SK-N-SH treated with all-trans-retinoic acid at 6 μM for 48 hours (cell line): ENCODE results near the gene ABLIM1.

Source experiments
- ATAC-seq: fragments of 200-7000 bp; cut with Tn5 transposase; 3 replicates; pipeline ENCODE4 v1.9.1; 2020; ENCODE audit warnings: mild to moderate bottlenecking, moderate library complexity
- ARNTL ChIP-seq: fragments of 450-650 bp; formaldehyde crosslinking; IDR thresholded peaks from 2 replicates; pipeline ENCODE4 v1.5.0; 2020; ENCODE audit warnings: low read depth, mild to moderate bottlenecking, moderate library complexity, borderline replicate concordance
- CSDC2 ChIP-seq: fragments of 250-450 bp; sonication (Bioruptor Pico); IDR thresholded peaks from 2 replicates; pipeline ENCODE4 v1.5.0; 2020; ENCODE audit warnings: mild to moderate bottlenecking, moderate library complexity
- GLIS3 ChIP-seq: fragments of 250-450 bp; sonication (Bioruptor Pico); IDR thresholded peaks from 2 replicates; pipeline ENCODE4 v1.5.0; 2020; ENCODE audit warnings: mild to moderate bottlenecking, moderate library complexity
- ISL1 ChIP-seq: fragments of 250-450 bp; sonication (Bioruptor Pico); IDR thresholded peaks from 2 replicates; pipeline ENCODE4 v2.1.2; 2022; ENCODE audit warnings: mild to moderate bottlenecking, moderate library complexity
- OSR1 ChIP-seq: fragments of 250-450 bp; sonication (Bioruptor Pico); IDR thresholded peaks from 2 replicates; pipeline ENCODE4 v1.8.0; 2022; ENCODE audit warnings: moderate library complexity, mild to moderate bottlenecking, inconsistent platforms
- PPARA ChIP-seq: fragments of 250-450 bp; sonication (Bioruptor Pico); IDR thresholded peaks from 2 replicates; pipeline ENCODE4 v1.5.0; 2020; ENCODE audit warnings: mild to moderate bottlenecking, borderline replicate concordance
- RARB ChIP-seq: fragments of 250-450 bp; sonication (Bioruptor Pico); IDR thresholded peaks from 2 replicates; pipeline ENCODE4 v1.8.0; 2021; ENCODE audit warnings: mild to moderate bottlenecking, moderate library complexity
- SNAI2 ChIP-seq: fragments of 250-450 bp; sonication (Bioruptor Pico); IDR thresholded peaks from 2 replicates; pipeline ENCODE4 v1.5.0; 2020; ENCODE audit warnings: mild to moderate bottlenecking, moderate library complexity
- TCF4 ChIP-seq: fragments of 250-450 bp; sonication (Bioruptor Pico); IDR thresholded peaks from 2 replicates; pipeline ENCODE4 v1.8.0; 2021; ENCODE audit warnings: mild to moderate bottlenecking, moderate library complexity, borderline replicate concordance
- TOX ChIP-seq: fragments of 250-450 bp; sonication (Bioruptor Pico); IDR thresholded peaks from 2 replicates; pipeline ENCODE4 v1.8.0; 2021; ENCODE audit warnings: mild to moderate bottlenecking, moderate library complexity, borderline replicate concordance
- ZFP3 ChIP-seq: fragments of 250-450 bp; sonication (Bioruptor Pico); IDR thresholded peaks from 2 replicates; pipeline ENCODE4 v1.5.0; 2020; ENCODE audit warnings: mild to moderate bottlenecking, moderate library complexity
- ZFP30 ChIP-seq: fragments of 450-650 bp; formaldehyde crosslinking; IDR thresholded peaks from 2 replicates; pipeline ENCODE4 v1.5.0; 2022; ENCODE audit warnings: mild to moderate bottlenecking, moderate library complexity
- ZNF565 ChIP-seq: fragments of 450-650 bp; formaldehyde crosslinking; conservative IDR thresholded peaks from 2 replicates; pipeline ENCODE4 v1.5.0; 2020; ENCODE audit warnings: low read depth, mild to moderate bottlenecking, moderate library complexity
- ZNF70 ChIP-seq: fragments of 450-650 bp; formaldehyde crosslinking; IDR thresholded peaks from 2 replicates; pipeline ENCODE4 v1.5.0; 2020; ENCODE audit warnings: mild to moderate bottlenecking, moderate library complexity
- ZNF8 ChIP-seq: fragments of 450-650 bp; formaldehyde crosslinking; IDR thresholded peaks from 2 replicates; pipeline ENCODE4 v1.5.0; 2020; ENCODE audit warnings: mild to moderate bottlenecking, moderate library complexity
- TF ChIP-seq, protein P1 (sequence below): fragments of 250-450 bp; sonication (Bioruptor Pico); IDR thresholded peaks from 2 replicates; pipeline ENCODE4 v1.8.0; 2020; ENCODE audit warnings: mild to moderate bottlenecking, moderate library complexity, borderline replicate concordance
- TF ChIP-seq, protein P2 (sequence below): fragments of 250-450 bp; sonication (Bioruptor Pico); IDR thresholded peaks from 2 replicates; pipeline ENCODE4 v1.8.0; 2021; ENCODE audit warnings: low read depth, mild to moderate bottlenecking, moderate library complexity, borderline replicate concordance
- TF ChIP-seq, protein P3 (sequence below): fragments of 250-450 bp; sonication (Bioruptor Pico); IDR thresholded peaks from 2 replicates; pipeline ENCODE4 v1.5.1; 2020; ENCODE audit warnings: low read depth, mild to moderate bottlenecking, moderate library complexity
- TF ChIP-seq, protein P4 (sequence below): fragments of 250-450 bp; sonication (Bioruptor Pico); IDR thresholded peaks from 2 replicates; pipeline ENCODE4 v1.5.1; 2021; ENCODE audit warnings: mild to moderate bottlenecking, moderate library complexity

Gene ABLIM1

DNA sequence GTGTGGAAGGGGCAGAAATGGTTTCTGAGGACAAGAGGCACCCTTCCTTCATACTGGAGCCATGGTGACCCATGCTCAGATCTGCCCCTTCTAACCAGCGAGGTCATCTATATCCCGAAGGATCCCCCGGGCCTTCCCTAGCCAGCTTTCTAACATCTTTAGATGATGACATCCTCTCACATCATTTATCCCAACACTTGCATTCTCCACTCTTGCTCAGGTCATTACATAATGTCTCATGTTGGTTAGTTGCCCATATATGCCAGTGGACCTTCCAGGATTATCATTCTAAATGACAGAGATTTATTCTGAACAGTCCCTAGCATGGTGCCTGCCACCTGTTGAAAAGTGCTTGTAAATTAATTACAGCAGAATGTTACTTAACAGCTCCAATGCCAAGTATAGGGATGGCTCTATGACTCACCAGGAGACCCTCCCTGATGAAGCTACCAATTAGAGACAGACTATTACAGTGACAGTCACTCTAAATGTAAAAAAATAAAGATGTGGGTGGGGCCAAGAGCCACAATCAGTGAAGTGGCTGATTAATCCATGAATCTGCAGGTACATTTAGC is 22.6 kb upstream of the ABLIM1 start:
- TF ChIP-seq ZNF565 (CRISPR knock-in tag) (no peak), GLIS3 (no peak), ISL1 (CRISPR knock-in tag) (no peak), ZNF8 (no peak), ARNTL (CRISPR knock-in tag) (no peak), ZNF70 (no peak)
- TF ChIP-seq, protein P1, sequence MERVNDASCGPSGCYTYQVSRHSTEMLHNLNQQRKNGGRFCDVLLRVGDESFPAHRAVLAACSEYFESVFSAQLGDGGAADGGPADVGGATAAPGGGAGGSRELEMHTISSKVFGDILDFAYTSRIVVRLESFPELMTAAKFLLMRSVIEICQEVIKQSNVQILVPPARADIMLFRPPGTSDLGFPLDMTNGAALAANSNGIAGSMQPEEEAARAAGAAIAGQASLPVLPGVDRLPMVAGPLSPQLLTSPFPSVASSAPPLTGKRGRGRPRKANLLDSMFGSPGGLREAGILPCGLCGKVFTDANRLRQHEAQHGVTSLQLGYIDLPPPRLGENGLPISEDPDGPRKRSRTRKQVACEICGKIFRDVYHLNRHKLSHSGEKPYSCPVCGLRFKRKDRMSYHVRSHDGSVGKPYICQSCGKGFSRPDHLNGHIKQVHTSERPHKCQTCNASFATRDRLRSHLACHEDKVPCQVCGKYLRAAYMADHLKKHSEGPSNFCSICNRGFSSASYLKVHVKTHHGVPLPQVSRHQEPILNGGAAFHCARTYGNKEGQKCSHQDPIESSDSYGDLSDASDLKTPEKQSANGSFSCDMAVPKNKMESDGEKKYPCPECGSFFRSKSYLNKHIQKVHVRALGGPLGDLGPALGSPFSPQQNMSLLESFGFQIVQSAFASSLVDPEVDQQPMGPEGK (CRISPR knock-in tag): no peak
- TF ChIP-seq, protein P2, sequence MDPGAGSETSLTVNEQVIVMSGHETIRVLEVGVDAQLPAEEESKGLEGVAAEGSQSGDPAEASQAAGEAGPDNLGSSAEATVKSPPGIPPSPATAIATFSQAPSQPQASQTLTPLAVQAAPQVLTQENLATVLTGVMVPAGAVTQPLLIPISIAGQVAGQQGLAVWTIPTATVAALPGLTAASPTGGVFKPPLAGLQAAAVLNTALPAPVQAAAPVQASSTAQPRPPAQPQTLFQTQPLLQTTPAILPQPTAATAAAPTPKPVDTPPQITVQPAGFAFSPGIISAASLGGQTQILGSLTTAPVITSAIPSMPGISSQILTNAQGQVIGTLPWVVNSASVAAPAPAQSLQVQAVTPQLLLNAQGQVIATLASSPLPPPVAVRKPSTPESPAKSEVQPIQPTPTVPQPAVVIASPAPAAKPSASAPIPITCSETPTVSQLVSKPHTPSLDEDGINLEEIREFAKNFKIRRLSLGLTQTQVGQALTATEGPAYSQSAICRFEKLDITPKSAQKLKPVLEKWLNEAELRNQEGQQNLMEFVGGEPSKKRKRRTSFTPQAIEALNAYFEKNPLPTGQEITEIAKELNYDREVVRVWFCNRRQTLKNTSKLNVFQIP (CRISPR knock-in tag): no peak
- ATAC-seq: no peak

DNA sequence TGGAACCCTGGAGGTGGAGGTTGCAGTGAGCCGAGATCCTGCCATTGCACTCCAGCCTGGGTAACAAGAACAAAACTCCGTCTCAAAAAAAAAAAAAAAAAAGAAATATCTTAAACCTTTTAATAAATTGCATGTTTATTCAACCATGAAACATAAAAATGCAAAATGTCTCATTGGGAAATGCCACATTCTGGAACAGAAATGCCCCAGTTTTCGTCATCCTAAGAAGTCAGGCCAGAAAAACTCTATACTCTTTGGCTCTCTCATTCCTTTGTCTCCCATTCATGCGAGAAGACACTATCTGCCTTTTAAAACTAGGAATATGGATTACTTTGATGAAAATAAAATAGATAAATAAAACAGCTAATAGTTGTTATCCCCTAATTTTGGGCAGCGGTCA is 21.5 kb upstream of the ABLIM1 start:
- TF ChIP-seq OSR1 (CRISPR knock-in tag) (no peak), CSDC2 (CRISPR knock-in tag) (no peak), RARB (CRISPR knock-in tag) (no peak), PPARA (CRISPR knock-in tag) (no peak), ZFP3 (CRISPR knock-in tag) (no peak), TCF4 (no peak), GLIS3 (no peak), ZNF565 (CRISPR knock-in tag) (no peak), SNAI2 (CRISPR knock-in tag) (no peak), ARNTL (CRISPR knock-in tag) (no peak), ISL1 (CRISPR knock-in tag) (no peak)
- TF ChIP-seq, protein P3, sequence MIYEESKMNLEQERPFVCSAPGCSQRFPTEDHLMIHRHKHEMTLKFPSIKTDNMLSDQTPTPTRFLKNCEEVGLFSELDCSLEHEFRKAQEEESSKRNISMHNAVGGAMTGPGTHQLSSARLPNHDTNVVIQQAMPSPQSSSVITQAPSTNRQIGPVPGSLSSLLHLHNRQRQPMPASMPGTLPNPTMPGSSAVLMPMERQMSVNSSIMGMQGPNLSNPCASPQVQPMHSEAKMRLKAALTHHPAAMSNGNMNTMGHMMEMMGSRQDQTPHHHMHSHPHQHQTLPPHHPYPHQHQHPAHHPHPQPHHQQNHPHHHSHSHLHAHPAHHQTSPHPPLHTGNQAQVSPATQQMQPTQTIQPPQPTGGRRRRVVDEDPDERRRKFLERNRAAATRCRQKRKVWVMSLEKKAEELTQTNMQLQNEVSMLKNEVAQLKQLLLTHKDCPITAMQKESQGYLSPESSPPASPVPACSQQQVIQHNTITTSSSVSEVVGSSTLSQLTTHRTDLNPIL (CRISPR knock-in tag): no peak
- TF ChIP-seq, protein P4, sequence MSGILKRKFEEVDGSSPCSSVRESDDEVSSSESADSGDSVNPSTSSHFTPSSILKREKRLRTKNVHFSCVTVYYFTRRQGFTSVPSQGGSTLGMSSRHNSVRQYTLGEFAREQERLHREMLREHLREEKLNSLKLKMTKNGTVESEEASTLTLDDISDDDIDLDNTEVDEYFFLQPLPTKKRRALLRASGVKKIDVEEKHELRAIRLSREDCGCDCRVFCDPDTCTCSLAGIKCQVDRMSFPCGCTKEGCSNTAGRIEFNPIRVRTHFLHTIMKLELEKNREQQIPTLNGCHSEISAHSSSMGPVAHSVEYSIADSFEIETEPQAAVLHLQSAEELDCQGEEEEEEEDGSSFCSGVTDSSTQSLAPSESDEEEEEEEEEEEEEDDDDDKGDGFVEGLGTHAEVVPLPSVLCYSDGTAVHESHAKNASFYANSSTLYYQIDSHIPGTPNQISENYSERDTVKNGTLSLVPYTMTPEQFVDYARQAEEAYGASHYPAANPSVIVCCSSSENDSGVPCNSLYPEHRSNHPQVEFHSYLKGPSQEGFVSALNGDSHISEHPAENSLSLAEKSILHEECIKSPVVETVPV (CRISPR knock-in tag): no peak
- TF ChIP-seq, protein P2 (CRISPR knock-in tag): no peak
- TF ChIP-seq, protein P1 (CRISPR knock-in tag): no peak
- no peak for ATAC-seq

DNA sequence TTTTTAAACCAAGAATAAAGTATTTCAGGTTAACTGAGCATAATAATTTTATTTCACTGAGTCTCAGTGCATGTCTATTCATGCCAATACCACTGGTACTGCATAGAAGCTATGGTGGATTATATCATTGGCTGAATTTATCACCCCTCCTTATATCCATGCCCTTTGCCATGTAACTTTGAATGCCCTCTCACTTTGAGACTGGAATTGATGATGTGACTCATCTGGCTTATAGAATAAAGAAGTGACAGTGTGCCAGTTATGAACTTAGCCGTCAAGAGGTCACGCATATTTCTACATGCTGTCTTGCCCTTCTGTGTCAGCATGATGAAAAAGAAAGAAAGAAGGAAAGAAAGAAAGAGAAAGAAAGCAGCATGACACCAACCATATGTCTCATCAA is 20.7 kb upstream of the ABLIM1 start:
- ATAC-seq: 0 out of 3 replicates have a peak, but pooled peaks have one; percentile 14
- TF ChIP-seq TOX: no peak
- no peak for TF ChIP-seq TCF4
- no peak for TF ChIP-seq ZNF565 (CRISPR knock-in tag)
- TF ChIP-seq PPARA (CRISPR knock-in tag): no peak
- TF ChIP-seq ARNTL (CRISPR knock-in tag): no peak
- TF ChIP-seq, protein P4 (CRISPR knock-in tag): no peak
- TF ChIP-seq ZFP30 (CRISPR knock-in tag): no peak
- TF ChIP-seq, protein P3 (CRISPR knock-in tag): no peak
- no peak for TF ChIP-seq RARB (CRISPR knock-in tag)
- TF ChIP-seq, protein P1 (CRISPR knock-in tag): no peak
- no peak for TF ChIP-seq SNAI2 (CRISPR knock-in tag)
- TF ChIP-seq ISL1 (CRISPR knock-in tag): no peak
